Measurements from ENCODE around the gene MORC3. TPM values are rescaled to one million over a fixed set of nuclear protein-coding genes. Genes with fewer than 3 reads are reported as not detected.

MORC3 gene
- total and polyA plus RNA-seq, 2 of the 4 experiments (the other 2 are of a cell fraction): 14.0 to 23.5 TPM

DNA sequence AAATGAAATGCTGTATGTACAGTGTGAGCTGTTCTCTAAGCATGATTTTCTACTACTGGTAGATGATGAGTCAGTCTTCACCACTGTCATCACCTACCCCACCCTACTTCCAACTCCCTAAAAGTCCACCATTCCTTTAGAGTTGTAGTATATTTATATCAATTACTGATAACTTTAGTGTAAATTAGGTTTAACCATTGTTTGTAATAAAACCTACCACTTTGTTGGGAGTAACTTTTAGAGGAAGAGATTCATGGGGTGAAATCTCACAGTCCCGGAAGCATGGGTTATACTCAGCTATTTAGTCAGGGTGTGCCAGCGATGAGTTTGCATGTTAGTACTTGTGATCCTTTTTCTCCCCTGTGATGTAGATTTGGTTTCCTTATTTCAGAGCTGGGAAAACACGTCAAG lies 17.1 kb downstream of the MORC3 start:
- Histone ChIP-seq H3K79me1 (ENCODE audit: low read depth in 1 of 2, low read length in 2 of 2) (peaks cover 34 to 65% of the 10 kb centered on the region in 2 experiments), H3K4me2 (ENCODE audit: low read depth, low read length) (peak overlapping the region; percentile 46; the same call in 1 of the 2 replicates), H2BK20ac (ENCODE audit: low read depth, low read length) (no peak overlapping the region; the same call in 1 of the 2 replicates), H3K4me1 (ENCODE audit: control insufficient read depth, insufficient read depth, low read length) (peaks cover 4% of the 10 kb centered on the region), H4K91ac (ENCODE audit: insufficient read depth, low read depth, low read length) (no peak overlapping the region), H4K8ac (ENCODE audit: low read depth in 2 of 2, low read length in 2 of 2) (peak overlapping the region in 1 of 2 experiments; percentile 50; a peak in 2 of 4 replicates), H3K4ac (ENCODE audit: low read depth, low read length) (peak overlapping the region; percentile 17; the same call in 1 of the 2 replicates), H4K5ac (ENCODE audit: low read depth, low read length) (peak overlapping the region; percentile 22; the same call in 1 of the 2 replicates), H3K9me3 (ENCODE audit: control insufficient read depth, insufficient read depth, low read length) (no peaks in the 10 kb centered on the region), H3K14ac (replicated peaks; ENCODE audit: low read depth, low read length) (no peak overlapping the region; the same call in 1 of the 2 replicates), H3K9me1 (ENCODE audit: insufficient read depth, low read length) (peaks cover 2% of the 10 kb centered on the region; the same call in 1 of the 2 replicates), H3K23ac (ENCODE audit: low read depth, low read length) (no peak overlapping the region), H3K27me3 (ENCODE audit: control insufficient read depth, insufficient read depth, low read length) (no peaks in the 10 kb centered on the region), H2BK5ac (ENCODE audit: low read depth, low read length, poor library complexity, severe bottlenecking) (peak overlapping the region; percentile 77), H3K9ac (ENCODE audit: low read depth, low read length) (no peak overlapping the region), H3K18ac (ENCODE audit: low read depth, low read length) (peak overlapping the region; percentile 9; the same call in 1 of the 2 replicates), H2BK15ac (ENCODE audit: low read depth, low read length) (no peak overlapping the region), H2AFZ (replicated peaks; ENCODE audit: low read length, poor library complexity) (no peak overlapping the region), H2AK5ac (ENCODE audit: low read depth, low read length) (peak overlapping the region; percentile 47), H3K27ac (ENCODE audit: insufficient read depth, low read length) (no peak overlapping the region), H2AK9ac (replicated peaks; ENCODE audit: low read depth, low read length, poor library complexity) (no peak overlapping the region), H4K20me1 (ENCODE audit: insufficient read depth, low read length) (peaks cover 23% of the 10 kb centered on the region; the same call in 1 of the 2 replicates), H3K56ac (ENCODE audit: extremely low read depth, insufficient read depth, low read length) (no peak overlapping the region), H2BK120ac (ENCODE audit: low read depth, low read length) (peak overlapping the region; percentile 2; the same call in 1 of the 2 replicates), H3K36me3 (ENCODE audit: control insufficient read depth, insufficient read depth, low read length) (peaks cover 29% of the 10 kb centered on the region), H3K4me3 (ENCODE audit: insufficient read depth, low read depth, low read length) (no peak overlapping the region)
- POLR2A ChIA-PET (ENCODE audit: unreplicated experiment): no interaction called here
- no CpG with 5 or more reads among the region's 3 CpGs for WGBS, 2 experiments (ENCODE audit: extremely low coverage in 2 of 2, insufficient read length in 1 of 2)
- DNase-seq (peak; percentile 78), ATAC-seq (ENCODE audit: low read depth) (peak; percentile 96)
- TF ChIP-seq FOS (IDR thresholded peaks at IDR 0.05; ENCODE audit: low read depth, low read length): peak; percentile 44
- TF ChIP-seq NFE2L2 (IDR thresholded peaks at IDR 0.05; ENCODE audit: low read depth, low read length): no peak
- CTCF ChIA-PET: interaction anchor here (0.8 kb wide), 1 partner anchor 12 kb away, joined by 3 read pairs; no protein-coding TSS in a partner anchor
- dilution Hi-C loops (cut with HindIII; ENCODE audit: low sequenced_read_pairs, unreplicated experiment) (no loop called here), in situ Hi-C loops (cut with MboI; ENCODE audit: low sequenced_read_pairs) (no loop called here), intact Hi-C loops (cut with micrococcal nuclease) (no loop called here)
- BruUV-seq (replicated peaks): no TSS peak

Data from IMR-90 (cell line).